Activated gamma-delta T cell treated with anti-CD3 and anti-CD28 coated beads, Interleukin-2, amount 50 U/mL, for 16 hours (primary cell): ENCODE results near the gene RASSF8.

Source experiments
- DNase-seq: peaks from one replicate; pipeline ENCODE4 v3.0.0-alpha.2; 2020; ENCODE audit warnings: low read depth

Gene RASSF8, protein sequence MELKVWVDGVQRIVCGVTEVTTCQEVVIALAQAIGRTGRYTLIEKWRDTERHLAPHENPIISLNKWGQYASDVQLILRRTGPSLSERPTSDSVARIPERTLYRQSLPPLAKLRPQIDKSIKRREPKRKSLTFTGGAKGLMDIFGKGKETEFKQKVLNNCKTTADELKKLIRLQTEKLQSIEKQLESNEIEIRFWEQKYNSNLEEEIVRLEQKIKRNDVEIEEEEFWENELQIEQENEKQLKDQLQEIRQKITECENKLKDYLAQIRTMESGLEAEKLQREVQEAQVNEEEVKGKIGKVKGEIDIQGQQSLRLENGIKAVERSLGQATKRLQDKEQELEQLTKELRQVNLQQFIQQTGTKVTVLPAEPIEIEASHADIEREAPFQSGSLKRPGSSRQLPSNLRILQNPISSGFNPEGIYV

DNA sequence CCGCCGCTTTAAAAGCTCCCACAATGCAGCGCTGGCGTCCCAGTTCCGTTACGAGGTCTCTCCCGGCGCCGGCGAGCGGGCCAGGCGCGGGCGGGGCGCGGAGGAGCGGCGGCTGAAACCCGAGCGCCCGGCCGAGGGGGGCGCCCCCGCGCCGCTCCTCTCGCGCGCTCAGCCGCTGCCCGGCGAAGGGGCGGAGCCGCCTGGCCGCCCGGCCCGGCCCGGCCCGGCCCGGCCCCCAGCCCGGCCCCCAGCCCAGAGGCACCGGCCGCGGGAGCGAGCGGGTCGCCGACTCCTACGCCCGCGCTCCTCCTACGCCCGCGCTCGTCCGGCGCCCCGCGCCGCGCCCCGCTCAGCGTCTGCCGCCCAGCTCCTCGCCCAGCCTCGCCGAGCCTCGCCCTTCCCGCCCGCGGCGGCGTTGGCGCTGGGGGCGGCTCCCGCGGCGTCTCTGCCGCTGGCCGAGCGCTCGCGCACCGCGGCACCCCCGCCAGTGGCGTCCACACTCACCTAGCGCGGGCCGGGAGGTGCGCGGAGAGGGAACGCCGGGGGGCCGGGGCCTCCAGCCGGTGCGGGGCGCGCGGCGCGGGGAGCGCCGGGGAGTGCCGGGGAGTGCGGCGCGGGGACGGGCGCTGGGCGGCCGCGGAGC lies at the start of gene RASSF8:
TSS of gene RASSF8 (plus strand) at position 255 of the 643 bp plus-strand sequence. CDS start 96,662 bp downstream, outside the sequence.
- no peak for DNase-seq

DNA sequence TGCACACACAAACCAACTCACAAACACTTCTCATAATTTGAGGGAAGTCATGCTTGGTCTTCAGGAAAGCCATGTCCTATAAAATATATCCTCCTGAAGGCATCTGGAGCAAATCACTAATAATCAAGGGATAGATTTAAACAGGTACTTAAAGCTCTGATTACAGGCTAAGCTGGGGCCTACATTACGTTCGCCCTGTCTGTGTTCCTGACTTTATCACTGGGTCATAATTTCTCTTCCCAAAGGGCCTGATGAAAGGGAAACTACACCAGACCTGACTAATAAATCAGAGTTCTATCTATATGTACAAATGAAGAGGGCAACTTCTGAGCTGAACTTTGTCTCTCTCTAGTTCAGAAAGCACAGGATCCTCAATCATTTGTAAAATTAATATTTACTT lies 43.9 kb upstream of the RASSF8 start:
- no peak for DNase-seq

DNA sequence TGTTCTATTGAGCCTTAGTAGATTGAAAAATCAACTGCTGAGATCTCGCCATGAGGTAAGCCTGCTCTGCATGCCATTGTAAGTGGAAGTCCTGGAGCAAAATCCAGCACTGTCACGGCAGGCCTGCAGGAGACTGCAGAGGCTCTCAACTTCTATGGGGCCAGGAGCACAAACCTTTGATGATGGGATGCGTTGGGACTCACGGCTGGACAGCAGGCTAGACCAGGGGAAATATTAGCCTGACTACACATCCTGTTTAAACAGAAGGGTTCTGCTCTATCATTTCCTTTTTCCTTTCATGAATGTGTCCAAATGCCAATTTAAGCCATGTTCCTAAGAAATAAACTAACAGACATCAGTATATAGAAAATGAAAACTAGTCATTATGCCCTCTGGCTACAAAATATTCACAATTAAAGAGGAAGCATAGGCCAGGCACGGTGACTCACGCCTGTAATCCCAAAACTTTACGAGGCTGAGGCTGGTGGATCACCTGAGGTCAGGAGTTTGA lies 33.9 kb upstream of the RASSF8 start:
- no peak for DNase-seq

DNA sequence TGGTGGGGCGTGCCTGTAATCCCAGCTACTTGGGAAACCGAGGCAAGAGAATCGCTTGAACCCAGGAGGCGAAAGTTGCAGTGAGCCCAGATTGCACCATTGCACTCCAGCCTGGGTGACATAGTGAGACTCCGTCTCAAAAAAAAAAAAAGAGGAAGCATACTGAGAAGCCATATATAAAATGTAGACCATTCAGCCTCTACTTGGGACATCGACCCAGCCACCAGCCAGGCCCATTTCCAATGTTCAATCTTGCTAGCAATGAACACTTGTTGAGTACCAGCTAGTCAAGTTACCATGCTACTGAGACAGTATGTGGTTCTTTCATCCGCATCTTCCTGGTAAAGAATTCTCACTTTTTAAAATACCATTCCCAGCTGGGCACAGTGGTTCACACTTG lies 33.4 kb upstream of the RASSF8 start:
- DNase-seq: no peak

DNA sequence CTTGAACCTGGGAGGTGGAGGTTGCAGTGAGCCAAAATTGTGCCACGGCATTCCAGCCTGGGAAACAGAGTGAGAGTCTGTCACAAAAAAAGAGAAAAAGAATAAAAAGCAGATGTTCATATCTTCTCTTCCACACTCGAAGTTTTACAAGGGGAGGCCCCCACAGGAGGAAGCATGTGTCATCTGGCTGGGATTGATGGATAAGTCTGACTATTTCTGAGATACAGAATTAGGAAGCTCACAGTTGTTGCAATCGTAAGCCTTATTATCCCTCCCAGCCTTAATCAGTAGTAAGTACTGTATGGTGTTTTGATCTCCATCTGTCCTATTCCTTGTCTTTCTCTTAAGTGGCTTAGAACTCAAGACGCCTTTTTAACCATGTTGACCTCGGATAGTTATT lies 31.9 kb upstream of the RASSF8 start:
- DNase-seq: no peak

DNA sequence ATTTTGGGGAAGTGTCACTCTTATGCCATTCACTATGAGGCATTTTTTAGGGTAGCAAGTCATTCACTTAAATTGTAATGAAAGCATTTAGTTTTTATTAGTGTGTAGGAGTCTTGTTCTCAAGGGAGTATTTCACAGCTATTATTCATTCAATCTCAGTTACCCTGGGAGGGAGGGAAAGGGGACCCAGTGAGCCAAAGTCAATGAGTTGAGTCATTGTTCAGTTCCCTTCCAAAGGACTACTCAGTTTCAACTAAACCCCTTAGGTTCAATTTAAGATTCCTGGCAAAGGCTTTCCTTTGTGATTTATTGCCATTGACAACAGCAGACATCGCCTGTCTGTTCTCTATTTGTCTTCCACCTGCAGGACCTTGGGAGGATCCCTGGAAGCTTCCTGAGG lies 29.3 kb upstream of the RASSF8 start:
- no peak for DNase-seq

DNA sequence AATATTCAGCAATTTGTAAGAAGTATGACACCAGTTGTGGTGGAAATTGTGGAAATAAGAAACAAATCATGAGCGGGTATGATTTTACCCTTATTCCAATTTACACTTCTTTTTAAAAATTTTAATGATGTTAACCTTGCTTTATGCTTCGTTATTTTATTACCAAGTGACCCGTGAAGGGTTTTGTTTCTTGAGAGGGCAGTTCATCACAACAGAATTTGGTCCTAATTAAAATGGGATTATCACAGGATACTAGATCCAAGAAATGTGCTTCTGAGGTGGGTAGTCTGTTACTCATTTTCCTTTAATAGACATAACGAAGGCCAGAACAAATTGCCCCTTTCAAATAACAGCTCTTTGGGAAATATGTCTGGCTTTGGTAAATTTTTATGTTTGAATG lies 25.5 kb upstream of the RASSF8 start:
- DNase-seq: no peak

DNA sequence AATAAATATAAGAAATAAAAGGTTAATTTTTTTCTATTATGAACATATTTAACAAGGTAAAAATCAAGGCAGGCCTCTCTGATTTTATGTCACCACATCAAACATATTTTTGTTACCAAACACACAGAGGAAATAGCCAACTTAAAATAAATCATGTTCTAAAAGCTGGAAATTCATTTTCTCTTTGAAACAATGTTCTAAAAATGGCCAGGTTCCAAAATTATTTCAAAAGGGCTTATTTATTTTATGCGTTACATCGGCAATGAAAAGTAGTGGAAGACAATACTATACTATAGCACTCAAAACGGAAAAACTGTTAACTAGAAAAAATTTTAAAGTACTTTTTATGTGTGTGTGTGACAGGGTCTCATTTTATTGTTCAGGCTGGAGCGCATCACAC lies 24.0 kb upstream of the RASSF8 start:
- DNase-seq: no peak

DNA sequence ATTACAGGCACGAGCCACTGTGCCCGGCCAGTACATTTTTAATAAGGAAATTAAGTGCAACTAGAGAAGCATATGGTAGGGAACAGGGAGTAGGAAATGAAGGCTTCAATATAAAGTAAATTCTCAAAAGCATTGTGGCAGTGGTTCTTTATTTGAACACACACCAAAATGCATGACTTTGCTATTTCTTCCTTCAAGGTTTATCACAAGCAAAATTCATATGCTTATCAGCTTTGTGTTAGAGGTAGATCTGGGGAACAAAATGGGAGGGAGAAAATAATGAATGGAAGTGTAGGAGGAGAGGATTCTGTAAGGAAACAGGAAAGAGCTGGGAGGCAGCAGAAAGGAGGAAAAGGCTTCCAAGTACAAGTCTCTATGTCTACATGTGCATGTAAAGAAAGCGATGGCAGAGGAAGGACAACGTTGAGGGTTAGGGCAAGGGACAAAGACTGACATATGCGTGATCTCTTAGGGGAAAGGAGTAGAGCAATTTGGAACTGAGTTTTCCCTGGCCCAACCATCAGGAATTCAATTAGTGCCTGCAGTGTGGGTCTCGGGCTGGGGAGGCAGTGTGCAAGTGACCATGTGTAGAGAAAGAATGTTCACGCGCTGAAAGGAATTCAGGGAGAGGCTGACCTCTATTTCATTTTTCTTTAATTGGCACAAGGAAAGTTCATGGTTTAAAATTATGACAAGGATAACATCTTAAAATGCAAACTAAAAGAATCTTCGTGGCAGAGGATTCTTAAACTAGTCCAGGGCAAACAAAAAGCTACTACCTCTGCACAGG lies 22.9 kb upstream of the RASSF8 start:
- no peak for DNase-seq

DNA sequence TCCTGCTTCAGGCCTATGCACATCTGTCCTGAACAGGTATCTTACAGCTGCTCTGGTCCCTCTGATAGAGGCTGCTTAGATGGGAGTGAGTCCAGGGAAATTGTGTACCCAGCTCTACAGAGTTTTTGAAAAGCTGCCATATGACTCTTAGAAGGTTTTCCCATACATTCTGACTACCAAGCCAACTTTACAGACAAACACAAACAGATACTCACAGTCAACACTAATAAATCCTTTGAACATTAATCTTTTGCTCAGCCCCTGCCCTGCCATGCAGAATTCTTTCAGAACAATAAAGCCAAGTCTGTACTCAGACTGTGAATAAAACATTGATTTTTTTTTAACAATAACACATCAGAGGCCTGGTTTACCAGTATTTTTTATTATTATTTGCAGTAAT lies 21.4 kb upstream of the RASSF8 start:
- DNase-seq: no peak

DNA sequence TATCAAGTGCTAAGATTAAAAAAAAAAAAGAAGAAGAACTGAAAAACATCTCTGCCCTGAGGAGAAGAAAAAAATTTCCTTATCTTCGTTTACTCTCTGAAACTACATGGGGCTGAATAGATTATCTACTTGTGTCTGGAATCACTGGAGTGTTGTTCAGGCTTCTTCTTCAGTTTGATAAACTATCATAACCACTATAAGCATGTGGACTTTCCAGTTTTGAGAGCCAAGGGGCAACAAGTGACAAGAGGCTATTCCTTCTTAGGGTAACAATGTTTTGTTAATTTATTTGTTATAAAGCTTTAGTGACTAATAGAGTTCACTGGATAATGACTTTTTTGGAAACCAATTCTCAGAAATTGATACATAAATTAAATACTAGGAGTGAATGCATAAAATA lies 19.9 kb upstream of the RASSF8 start:
- DNase-seq: no peak

DNA sequence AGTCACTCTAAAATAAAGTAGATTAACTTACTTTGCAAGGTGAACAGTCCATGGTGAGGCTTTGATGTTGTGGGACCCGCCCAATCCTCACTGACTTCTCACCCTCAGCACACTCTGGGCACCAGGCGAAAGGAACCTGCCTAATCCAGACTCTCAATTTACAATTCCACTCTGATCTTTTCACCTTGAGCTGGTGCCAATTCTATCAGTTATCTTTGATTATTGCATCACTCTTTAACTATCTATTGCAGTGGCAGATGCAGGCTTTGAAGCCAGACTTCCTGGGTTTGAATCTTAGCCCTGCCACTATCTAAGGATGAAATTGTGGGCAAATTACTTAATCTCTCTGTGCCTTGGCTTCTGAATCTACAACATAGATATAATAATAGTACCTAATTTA lies 18.9 kb upstream of the RASSF8 start:
- no peak for DNase-seq

DNA sequence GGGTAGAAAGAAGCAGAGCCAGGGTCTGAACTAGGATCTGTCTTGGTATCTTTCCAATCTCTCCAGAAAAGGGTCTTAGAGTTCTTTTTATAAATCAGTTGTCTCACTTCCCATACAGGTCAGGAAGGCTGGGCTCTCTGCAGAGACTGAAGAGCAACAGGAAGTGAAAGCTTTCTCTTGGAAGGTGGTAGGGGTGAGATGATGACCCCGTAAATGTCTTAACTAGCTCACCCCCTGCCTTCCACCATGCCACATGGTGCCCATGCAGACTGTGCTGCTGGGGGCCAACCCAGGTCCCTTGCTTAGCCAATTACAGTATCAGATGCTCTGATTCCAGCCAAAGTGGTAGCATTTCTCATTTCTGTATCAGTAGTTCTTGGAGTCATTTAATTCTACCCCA lies 17.6 kb upstream of the RASSF8 start:
- DNase-seq: no peak

DNA sequence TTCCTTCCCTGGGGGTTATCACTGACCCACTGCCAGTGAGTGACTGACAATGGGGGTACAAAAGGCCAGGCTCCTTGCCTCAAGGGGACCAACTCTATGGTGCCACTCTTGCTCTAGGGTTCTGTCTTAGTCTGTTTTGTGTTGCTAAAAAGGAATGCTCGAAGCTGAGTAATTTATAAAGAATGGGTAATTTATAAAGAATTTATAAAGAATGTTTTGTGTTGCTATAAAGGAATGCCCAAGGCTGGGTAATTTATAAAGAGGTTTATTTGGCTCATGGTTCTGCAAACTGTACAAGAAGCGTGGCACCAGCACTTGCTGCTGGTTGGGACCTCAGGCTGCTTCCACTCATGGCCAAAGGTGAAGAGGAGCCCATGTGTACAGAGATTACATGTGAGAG lies 15.8 kb upstream of the RASSF8 start:
- no peak for DNase-seq

DNA sequence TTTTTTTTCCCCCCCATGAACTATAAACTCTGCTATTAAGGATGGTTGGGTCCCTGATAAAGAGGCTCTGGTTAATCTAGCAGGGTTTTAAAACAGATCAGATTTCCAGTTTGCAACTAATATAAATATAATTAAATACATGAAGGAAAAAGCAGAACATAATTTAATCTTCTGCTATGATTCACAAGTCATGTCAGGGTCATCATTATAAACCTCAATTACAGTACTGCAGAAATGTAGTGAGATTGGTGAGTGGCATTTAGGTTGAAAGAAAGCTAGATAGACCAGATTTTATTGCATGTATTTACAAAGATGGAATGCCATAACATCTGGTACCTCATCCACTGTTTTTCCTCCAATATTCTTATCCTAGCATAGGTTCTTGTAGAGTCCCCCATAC lies 14.5 kb upstream of the RASSF8 start:
- DNase-seq: no peak

DNA sequence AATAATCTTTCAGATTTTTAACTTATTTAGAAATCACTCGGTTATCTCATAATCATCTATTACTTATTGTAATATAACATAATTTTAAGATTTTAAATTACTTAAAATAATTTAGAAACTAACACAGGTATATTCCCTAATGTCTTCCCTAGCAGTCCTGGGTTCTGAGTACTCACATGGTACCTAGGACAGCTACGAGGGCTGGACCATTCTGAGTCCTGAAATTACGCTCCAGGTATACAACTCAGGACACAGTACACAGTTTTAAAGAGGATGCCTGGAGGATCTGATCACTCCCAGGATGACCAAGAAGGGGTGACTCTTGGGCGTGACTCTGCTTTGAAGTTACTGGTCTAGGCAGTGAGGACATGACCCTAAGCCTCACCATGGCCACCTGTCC lies 9.1 kb upstream of the RASSF8 start:
- no peak for DNase-seq

DNA sequence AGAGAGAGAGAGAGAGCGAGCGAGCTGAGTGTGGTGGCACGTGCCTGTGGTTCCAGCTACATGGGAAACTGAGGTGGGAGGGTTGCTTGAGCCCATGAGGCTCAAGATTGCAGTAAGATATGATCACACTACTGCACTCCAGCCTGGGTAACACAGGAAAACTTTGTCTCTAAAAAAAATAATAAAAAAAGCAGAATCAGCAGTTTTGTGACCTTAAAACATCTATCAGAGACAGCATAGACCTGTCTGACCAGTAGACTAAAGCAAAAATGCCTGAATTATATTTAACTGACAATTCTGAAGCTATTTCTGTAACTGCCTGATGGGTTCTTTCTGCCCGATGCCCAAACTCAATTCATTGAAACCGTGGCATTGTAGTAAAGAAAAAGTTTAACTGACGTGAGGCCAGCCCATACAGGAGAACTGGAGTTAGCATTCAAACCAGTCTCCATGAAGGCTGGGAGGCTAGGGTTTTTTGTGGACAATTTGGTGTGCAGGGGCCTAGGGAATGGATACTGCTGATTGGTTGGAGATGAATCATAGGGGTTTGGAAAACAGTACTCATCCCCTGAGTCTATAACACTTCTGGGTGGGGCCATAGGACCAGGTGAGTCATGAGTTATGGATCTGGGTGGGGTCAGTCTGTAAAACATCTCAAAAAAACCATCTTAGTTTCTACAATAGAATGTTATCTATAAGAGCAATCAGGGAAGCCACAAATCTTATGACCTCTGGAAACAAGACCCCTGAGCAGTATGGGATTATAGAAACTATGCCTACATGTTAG lies 8.0 kb upstream of the RASSF8 start:
- no peak for DNase-seq

DNA sequence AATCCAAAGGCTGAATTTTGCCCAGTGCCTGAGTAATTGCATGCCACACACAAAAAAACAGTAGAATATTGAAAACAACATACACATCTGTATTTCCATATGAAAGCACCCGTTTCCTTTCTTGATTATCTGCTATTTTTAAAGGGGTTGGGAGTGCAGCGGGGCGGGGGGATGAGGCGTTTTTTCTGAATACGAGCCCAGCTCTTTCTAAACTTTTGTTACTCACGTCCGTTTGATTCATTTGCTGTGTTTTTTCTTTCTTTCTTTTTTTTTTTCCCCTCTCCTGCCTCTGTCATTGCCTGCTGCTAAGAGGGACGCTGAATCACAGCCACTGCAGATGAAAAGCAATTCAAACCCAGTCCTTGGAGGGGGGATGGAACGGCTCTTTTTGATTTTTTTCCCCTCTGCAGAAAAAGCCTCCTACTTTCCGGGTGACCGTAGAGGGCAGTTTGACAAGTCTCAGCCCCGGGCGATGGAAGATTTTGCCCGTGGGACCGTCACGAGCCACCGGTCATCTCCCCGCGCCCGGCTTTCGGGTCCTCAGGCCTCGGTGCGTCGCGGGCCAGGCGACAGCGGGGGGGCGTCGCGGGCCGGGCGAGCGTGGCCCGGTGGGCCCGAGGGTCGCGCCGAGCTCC lies 572 bp upstream of the RASSF8 start:
- DNase-seq: no peak

DNA sequence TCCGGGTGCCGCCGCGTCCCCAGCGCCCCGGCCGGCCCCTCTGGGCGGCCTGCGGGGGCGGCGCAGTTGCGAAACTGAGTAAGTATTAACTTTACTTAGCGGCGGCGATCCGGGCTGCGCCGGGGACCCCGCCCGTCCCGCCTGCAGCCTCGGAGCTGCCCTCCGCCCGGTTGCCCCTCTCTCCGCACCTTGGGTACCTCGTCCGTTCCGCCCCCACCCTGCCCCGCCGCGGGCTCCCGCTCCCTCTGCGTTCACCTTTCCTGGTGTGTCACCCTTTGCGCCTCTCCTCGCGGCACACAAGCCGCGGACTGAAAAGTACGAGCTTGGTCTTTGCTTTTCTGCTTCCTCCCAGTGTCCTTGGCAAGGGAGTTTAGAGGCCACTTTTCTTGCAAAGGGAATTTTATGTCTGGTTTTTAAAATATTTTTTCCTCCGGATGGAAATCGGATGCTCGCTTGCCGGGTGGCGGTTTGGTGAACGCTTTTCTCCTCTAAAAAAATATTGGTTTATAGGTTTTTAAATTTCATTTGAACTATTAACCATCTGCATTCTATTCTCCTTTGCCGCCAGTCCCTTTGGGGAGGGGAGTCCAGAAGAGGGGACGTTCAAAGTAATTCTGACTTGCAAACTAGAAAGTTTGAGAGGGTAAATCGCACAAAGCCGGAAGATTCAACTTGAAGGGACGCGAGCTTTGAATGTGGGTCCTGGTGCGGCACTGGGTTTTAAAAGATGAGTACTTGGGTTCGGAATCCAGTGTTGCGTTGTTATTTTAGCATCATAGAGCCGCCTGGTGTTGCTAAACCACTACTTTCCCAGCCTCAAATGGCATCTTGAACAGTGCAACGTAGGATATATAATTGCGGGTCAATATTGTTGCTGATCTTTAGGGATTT lies 834 bp downstream of the RASSF8 start:
- no peak for DNase-seq

DNA sequence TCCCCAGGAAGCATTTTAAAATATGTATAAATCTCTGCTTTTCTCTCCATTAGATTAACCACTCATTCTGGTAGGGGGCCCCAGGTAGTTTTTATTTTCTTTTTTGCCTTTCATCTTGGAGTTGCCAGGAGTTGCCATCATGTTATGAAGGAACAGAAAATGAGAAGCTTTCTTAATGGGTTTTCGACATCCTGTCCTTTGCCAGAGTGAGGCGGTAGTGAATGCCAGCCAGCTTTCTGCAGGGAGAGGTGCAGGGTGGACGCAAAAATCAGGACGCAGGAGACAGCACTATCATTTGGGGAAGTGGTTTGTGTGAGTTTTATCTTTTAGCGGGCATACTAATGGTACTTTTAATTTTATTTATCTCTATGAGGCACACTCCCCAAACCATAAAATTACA lies 1.7 kb downstream of the RASSF8 start:
- DNase-seq: no peak
